Inflammatory macrophage (primary cell): ENCODE data around the gene TEKT1.
"Not testable (repeated sequence)": the region's sequence is repeated elsewhere in the genome, so short reads cannot be mapped to it uniquely, and the experiment has no call there.

Source experiments
- DNase-seq, 2 donors: peaks; one replicate each; pipeline ENCODE4 v3.0.0-alpha.2; 2020 to 2022

The TEKT1 gene

GRCh38 chr17:6815775-6816174, 15.8 kb downstream of the TEKT1 start:
- no peak for DNase-seq

GRCh38 chr17:6812295-6812694, 19.2 kb downstream of the TEKT1 start:
- no peak for DNase-seq

- no peak for DNase-seq
Observed at GRCh38 chr17:6811510-6811909, 20.0 kb downstream of the TEKT1 start.

GRCh38 chr17:6800422-6801027, 31.0 kb downstream of the TEKT1 start:
- DNase-seq, result peak in 1 of 2 donors; percentile 28

- no peak for DNase-seq
Observed at GRCh38 chr17:6799738-6800137, 31.8 kb downstream of the TEKT1 start.

GRCh38 chr17:6797718-6798351, 33.7 kb downstream of the TEKT1 start:
- no peak for DNase-seq

GRCh38 chr17:6796887-6797490, 34.5 kb downstream of the TEKT1 start:
- no peak for DNase-seq

- no peak for DNase-seq
Observed at GRCh38 chr17:6796017-6796886, 35.3 kb downstream of the TEKT1 start.

GRCh38 chr17:6793748-6794493, 37.6 kb downstream of the TEKT1 start:
- no peak for DNase-seq

GRCh38 chr17:6789146-6789545, 42.4 kb downstream of the TEKT1 start:
- DNase-seq, result no peak

- no peak for DNase-seq
Observed at GRCh38 chr17:6787081-6787693, 44.3 kb downstream of the TEKT1 start.

GRCh38 chr17:6786618-6787017, 44.9 kb downstream of the TEKT1 start:
- DNase-seq, result peak in 1 of 2 donors; percentile 6

GRCh38 chr17:6782244-6782643, 49.3 kb downstream of the TEKT1 start:
- DNase-seq, result no peak

GRCh38 chr17:6780886-6781285, 50.6 kb downstream of the TEKT1 start:
- DNase-seq, result no peak

GRCh38 chr17:6780001-6780400, 51.5 kb downstream of the TEKT1 start:
- DNase-seq, result no peak

- DNase-seq, result no peak
Observed at GRCh38 chr17:6779411-6779810, 52.1 kb downstream of the TEKT1 start.

- DNase-seq, result no peak
Observed at GRCh38 chr17:6775871-6776405, 55.6 kb downstream of the TEKT1 start, which contains the start of gene FBXO39. FBXO39 (plus strand) TSS chr17:6776215; CDS start chr17:6779869, 3,654 bp downstream.

- not testable (repeated sequence) for DNase-seq
Observed at GRCh38 chr17:6774906-6775305, 56.6 kb downstream of the TEKT1 start.

- no peak for DNase-seq
Observed at GRCh38 chr17:6772016-6772415, 59.5 kb downstream of the TEKT1 start.

GRCh38 chr17:6768447-6768846, 63.1 kb downstream of the TEKT1 start:
- DNase-seq, result no peak

- DNase-seq, result no peak
Observed at GRCh38 chr17:6761779-6762178, 69.8 kb downstream of the TEKT1 start.

GRCh38 chr17:6757747-6758146, 73.8 kb downstream of the TEKT1 start:
- DNase-seq, result no peak
